Effector CD4-positive, alpha-beta T cell (primary cell): Measurements from ENCODE around the gene MORC3.
A peak's percentile ranks its signal among the peaks of the same experiment; 100 is the strongest.
"Not testable (repeated sequence)": the region's sequence is repeated elsewhere in the genome, so short reads cannot be mapped to it uniquely, and the experiment has no call there.

Source experiments
- DNase-seq: peaks from one replicate; pipeline ENCODE4 v3.0.0-alpha.2; 2020

Gene MORC3

DNA sequence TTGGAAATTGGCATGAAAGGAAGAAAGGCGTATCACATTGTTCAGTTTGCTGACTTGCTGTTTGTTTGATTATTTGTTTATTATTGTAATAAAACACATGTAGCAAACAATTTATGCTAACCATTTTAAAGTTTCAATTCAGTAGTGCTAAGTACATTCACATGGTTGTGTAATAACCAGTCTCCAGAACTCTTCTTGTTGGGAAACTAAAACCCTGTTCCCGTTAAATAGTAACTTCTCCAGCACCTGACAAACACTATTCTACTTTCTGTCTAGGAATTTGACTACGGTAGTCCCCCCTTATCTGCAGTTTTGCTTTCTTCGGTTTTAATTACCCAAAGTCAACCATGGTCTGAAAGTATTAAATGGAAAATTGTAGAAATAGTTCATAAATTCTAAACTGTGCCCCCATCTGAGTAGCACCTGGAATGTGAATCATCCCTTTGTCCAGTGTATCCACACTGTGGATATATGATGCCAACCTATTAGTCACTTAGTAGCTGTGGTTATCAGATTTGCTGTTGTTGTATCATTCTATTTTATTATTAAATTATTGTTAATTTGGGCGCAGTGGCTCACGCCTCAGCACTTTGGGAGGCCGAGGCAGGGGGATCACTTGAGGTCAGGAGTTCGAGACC, 5.5 kb downstream of the MORC3 start:
- DNase-seq: no peak

DNA sequence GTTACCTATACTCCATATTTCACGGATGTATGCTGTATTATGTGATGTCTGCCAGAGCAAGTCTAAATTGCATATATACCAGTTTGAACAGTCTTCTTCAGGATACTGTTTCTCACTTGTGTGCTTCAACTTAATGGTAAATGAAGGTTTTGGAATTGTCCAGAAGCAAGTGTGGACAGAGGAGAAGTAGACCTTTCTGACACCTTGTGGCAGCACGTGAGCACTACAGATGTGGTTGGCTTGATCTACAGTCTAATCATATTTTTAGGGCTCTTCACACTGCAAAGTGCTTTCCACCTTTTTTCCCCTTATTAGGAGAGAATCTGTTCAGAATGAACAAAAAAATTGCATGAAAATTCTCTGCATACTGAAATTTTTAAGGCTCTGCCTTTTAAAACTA, 10.9 kb downstream of the MORC3 start:
- DNase-seq: peak; percentile 27

DNA sequence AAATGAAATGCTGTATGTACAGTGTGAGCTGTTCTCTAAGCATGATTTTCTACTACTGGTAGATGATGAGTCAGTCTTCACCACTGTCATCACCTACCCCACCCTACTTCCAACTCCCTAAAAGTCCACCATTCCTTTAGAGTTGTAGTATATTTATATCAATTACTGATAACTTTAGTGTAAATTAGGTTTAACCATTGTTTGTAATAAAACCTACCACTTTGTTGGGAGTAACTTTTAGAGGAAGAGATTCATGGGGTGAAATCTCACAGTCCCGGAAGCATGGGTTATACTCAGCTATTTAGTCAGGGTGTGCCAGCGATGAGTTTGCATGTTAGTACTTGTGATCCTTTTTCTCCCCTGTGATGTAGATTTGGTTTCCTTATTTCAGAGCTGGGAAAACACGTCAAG, 17.1 kb downstream of the MORC3 start:
- DNase-seq: no peak

DNA sequence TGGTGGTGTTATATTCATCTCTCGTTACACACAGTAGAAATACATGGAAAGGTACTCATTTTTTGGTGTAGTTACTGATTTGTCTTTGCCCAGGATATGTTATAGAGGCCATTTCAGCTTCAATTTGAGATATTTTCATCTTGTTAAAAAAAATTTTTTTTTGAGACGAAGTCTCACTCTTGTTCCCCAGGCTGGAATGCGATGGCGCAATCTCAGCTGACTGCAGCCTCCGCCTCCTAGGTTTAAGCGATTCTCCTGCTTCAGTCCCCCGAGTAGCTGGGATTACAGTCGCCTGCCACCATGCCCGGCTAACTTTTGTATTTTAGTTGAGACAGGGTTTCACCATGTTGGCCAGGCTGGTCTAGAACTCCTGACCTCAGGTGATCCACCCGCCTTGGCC, 19.0 kb downstream of the MORC3 start:
- no peak for DNase-seq

DNA sequence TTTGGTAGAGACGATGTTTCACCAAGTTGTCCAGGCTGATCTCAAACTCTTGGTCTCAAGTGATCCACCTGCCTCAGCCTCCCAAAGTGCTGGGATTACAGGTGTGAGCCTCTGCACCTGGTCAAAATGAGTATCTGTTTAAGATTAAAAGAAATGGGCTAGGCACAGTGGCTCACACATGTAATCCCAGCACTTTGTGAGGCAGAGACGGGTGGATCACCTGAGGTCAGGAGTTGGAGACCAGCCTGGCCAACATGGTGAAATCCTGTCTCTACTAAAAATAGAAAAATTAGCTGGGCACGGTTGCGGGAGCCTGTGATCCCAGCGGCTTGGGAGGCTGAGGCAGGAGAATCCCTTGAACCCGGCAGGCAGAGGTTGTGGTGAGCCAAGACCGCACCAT, 22.6 kb downstream of the MORC3 start:
- DNase-seq: not testable (repeated sequence)

DNA sequence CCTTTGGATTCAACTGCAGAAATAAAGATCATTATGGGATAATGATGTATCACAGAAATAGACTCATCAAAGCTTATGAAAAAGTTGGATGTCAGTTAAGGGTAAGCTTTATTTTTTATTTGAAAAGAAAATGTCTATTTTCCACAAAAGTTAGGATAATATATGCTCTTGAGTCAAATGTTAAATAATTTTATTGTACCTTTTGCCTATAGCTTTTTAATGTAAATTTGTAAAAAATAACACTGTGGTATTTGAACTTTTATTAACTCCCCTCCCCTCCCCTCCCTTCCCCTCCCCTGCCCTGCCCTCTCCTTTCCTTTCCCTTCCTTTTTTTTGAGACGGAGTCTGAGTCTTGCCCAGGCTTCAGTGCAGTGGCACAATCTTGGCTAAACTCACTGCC, 24.9 kb downstream of the MORC3 start:
- DNase-seq: no peak

DNA sequence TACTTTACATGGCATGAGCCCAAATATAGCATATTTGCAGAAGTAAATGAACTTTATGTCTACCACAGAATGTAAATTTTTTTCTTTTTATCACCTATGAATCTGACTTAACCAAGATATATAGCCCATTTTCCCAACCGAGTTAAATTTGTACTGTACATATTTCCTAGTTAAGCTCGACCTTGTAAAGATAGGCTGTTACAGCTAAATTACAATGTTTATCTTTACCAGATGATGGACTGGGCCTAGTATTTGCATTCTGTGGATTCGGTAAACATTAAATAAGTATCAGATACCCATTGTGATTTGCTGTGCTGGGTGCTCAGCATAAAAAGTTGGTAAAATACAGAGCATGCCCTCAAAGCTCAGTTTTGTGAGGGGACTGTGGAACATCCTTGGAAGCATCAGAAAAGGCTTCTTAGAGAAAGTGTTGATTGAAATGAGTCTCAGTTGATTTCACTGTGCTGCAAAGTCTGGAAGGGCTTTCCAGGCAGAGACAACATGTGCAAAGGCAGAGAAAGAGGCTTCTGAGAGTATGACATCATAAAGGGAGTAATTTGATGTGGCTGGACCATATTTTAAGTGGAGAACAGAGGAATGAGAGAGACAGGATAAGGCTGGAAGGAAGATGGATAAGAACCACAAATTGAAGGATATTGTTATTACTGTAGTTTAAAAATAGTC, 27.4 kb downstream of the MORC3 start:
- DNase-seq: no peak

DNA sequence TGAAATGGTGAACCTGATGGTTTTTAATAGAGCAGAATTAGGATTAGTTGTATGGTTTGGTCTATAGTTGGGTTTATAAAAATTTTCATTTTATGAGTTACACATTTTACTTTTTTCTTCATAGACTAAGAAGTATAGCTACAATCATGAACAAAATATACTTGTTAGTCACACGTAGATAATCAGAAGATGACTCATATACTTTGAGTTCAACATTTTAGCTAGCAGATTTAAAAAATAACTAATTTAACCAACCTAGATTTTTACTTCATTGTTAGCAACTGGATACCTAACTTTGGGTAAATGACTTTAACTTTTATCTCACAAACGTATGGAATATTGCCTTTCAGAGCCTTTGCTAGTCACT, 27.9 kb downstream of the MORC3 start:
- no peak for DNase-seq

DNA sequence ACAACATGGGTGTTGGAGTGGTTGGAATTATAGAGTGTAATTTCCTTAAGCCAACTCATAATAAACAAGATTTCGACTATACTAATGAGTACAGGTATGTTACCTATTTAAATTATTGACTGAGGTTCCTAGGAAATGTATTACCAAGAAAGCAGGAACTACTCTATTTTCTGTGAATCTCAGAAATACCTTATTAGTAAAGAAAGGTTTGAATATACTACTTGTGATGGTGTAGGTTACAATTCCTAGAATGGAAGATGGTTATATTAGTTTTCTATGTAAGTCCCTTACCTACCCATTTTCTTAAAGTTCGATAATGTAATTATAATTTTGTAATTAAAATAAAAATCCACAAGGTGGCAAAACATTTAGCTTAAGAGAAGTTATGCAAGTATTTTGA, 29.3 kb downstream of the MORC3 start:
- no peak for DNase-seq

DNA sequence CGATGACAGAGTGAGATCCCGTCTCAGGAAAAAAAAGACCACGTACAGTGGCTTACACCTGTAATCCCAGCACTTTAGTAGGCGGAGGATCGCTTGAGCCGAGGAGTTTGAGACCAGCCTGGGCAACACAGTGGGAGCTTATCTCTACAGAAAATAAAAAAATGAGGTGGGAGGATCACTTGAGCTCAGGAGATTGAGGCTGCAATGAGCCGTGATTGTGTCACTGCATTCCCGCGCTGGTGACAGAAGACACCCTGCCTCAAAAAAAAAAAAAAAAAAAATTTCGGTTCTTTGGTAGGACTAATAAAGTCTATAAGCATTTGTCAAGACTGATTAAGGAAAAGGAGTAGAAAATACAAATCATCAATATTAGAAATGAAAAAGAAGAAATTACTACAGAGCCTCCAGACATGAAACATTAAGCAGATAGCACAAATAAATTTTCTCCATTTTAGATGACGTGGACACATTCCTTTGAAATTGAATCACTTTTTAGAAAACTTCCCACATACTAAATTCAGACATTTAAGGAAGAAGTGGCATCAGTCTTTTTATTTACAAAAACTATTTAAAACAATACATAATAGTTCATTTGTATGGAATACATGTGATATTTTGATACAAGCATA, 30.4 kb downstream of the MORC3 start:
- DNase-seq: no peak

DNA sequence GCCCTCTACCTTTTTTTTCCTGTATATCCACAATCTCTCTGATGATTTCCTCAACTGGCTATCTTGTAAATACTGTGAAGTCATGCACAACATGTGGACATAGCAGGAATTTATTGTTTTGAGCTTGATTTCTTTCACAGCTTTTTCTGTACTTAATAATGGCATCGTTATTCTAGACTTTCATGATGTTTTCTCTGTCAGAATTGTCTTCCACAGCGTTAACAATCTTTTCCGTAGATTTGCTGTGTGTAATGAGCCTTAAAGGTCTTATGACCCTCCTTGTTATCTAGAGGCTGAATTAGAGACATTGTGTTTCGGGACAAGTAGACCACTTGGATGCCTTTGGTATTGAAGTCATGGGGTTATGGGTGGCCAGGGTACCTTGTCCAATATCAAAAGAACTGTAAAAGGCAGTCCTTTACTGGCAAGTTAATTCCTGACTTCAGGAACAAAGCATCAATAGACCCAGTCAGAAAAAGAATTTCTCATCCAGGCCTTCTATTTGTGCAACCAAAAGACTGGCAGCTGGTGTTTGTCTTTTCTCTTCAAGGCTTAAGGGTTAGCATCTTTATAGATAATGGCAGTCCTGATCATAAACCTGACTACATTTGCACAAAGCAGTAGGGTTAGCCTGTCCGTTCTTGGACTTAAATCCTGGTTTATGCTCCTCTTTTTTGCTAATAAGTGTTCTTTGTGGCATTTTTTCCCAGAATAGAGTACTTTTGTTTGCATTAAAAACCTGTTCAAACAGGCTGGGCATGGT, 35.1 kb downstream of the MORC3 start:
- no peak for DNase-seq

DNA sequence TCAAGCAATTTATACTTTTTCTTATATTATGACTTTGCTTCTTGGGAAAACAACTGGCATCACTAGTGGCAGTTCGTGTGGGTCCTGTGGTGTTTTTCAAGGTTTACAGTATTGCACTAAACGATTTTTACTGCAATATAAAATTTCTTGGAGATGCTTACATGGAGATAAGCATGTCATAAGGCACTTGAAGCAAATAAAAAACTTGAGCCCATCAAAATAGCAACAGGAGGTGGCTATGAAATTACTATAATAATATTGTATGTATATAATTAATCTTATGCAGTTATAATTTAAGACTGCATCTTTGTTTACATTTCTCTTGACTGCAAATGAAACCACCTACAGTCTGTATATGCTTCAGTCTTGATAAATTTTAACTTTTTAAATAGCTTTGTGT, 35.9 kb downstream of the MORC3 start:
- no peak for DNase-seq

DNA sequence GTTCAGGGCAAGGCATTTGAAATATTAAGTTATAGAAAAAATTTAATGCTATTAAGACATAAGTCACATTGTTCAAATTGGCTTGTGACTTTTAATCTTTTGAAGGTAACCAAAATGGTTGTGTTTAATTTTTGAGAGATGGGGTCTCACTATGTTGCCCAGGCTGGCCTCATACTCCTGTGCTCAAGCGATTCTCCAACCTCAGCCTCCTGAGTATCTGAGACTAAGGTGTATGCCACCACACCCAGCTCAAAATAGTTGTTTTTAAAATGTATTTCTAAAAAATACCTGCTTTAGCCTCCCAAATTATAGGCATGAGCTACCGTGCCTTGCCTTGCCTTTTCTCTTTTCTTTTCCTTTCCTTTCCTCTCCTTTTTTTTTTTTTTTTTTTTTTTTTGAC, 39.2 kb downstream of the MORC3 start:
- DNase-seq: no peak

DNA sequence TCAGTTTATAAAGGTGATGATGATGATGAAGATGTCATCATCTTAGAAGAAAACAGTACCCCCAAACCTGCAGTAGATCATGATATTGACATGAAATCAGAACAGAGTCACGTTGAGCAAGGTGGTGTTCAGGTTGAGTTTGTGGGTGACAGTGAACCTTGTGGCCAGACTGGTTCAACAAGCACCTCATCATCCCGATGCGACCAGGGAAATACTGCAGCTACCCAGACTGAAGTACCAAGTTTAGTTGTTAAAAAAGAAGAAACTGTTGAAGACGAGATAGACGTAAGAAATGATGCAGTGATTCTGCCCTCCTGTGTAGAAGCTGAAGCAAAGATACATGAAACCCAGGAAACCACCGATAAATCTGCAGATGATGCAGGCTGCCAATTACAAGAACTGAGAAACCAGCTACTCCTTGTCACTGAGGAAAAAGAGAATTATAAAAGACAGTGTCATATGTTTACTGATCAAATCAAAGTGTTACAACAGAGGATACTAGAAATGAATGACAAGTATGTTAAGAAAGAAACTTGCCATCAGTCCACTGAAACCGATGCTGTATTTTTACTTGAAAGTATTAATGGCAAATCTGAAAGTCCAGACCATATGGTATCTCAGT, 49.2 kb downstream of the MORC3 start:
- DNase-seq: no peak

DNA sequence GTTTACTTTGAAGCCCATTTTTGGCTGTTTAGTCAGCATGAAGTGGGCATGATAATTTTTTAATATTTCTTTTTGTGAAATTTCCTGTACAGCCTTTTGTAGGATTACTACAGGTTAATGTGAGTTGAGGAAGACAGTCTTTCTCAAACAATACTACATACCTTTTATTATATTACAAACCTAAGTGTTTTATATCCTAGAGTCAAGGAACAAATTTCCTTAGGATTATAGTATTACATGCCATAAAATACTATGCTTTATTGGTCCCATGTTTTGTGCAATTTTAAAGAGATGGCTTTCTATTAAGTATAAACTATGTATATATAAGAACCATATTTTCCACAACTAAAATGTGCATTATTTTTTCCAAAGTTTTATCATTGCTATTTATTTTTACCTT, 56.0 kb downstream of the MORC3 start:
- DNase-seq: no peak

DNA sequence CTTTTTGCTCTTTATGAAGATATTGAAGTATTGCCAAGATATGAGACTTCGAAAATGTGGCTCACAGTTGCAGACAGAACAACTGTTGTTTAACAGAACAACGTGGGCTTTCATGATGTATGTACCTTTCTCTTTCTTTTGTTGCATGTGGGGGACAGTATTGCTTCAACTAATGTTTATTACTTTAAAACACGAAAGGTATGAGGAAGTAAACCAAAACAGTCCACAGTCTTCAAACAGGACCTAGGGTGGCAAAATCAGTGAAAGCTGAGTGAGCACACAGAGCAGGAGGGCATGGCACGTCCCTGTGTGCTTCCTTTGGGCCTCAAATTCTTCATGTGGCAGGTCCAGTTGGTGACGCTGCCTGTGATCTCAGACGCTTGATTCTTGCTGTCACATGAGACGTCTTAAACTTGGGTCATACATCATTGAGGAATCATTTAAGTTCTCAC, 57.4 kb downstream of the MORC3 start:
- no peak for DNase-seq

DNA sequence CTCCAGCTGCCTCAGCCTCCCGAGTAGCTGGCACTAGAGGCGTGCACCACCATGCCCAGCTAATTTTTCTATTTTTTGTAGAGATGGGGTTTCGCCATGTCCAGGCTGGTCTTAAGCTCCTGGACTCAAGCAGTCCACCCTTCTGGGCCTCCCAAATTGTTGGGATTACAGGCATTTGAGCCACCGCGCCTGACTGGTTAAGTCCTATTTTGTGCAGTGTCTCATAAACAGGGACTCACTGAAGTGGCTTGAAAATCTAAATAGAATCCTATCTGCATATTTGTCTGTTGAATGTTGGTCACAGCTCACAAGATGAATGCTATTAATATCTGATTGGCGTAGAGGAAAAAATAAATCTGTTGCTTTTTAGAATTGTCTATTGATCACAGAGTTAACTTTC, 59.3 kb downstream of the MORC3 start:
- DNase-seq: no peak

DNA sequence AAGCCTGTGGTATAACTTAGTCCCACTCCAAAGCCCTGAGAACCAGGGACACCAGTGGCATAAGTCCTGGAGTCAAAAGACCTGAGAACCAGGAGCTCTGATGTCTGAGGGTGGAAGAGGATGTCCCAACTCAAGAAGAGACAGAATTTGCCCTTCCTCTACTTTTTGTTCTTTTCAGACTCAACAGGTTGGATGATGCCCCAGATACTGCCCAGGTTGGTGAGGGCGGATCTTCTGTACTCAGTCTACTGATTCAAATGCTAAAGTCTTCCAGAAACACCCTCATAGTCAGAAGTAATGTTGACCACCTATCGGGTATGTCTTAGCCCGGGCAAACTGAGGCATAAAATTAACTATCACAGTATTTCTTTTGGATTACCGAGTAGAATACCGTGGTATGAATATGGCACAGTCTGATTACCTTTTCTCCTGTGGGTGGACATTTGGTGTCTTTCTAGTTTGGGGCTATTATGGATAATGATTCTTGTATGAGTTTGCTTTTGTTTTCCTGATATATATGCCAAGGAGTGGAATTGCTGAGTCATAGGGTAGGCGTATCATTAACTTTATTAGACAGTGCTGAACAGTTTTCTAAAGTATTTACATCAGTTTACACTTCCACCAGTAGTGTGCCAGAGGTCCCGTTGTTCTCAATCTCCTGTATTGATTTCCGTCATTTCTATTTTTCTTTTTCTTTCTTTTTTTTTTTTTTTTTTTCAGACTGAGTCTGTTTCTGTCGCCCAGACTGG, 62.0 kb downstream of the MORC3 start:
- DNase-seq: no peak

DNA sequence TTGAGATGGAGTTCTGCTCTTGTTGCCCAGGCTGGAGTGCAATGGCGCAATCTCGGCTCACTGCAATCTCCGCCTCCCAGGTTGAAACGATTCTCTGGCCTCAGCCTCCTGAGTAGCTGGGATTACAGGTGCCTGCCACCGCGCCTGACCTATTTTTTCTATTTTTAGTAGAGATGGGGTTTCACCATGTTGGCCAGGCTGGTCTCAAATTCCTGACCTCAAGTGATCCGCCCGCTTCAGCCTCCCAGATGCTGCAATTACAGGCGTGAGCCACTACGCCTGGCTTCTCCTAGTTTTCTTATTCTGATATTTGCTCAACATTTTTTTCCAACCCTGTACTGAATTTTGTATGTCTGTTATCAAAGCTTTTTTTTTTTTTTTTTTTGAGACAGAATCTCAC, 62.7 kb downstream of the MORC3 start:
- DNase-seq: not testable (repeated sequence)

DNA sequence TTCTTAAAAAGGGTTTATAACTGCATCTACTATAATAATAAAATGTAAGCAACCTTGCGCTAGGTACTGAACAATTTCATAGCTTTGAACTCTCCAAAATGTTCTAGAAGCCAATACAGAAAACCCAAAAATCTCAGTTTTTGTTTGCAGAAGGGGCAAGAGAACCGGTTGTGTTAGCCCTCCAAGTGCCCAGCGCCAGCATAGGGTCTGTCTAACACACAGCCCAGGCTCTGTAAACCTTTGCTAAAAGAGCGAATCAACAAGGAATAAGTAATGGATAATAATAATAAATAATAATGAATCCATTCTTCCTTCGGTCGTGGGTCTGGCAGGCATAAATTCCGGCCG, 64.9 kb downstream of the MORC3 start:
- DNase-seq: no peak

DNA sequence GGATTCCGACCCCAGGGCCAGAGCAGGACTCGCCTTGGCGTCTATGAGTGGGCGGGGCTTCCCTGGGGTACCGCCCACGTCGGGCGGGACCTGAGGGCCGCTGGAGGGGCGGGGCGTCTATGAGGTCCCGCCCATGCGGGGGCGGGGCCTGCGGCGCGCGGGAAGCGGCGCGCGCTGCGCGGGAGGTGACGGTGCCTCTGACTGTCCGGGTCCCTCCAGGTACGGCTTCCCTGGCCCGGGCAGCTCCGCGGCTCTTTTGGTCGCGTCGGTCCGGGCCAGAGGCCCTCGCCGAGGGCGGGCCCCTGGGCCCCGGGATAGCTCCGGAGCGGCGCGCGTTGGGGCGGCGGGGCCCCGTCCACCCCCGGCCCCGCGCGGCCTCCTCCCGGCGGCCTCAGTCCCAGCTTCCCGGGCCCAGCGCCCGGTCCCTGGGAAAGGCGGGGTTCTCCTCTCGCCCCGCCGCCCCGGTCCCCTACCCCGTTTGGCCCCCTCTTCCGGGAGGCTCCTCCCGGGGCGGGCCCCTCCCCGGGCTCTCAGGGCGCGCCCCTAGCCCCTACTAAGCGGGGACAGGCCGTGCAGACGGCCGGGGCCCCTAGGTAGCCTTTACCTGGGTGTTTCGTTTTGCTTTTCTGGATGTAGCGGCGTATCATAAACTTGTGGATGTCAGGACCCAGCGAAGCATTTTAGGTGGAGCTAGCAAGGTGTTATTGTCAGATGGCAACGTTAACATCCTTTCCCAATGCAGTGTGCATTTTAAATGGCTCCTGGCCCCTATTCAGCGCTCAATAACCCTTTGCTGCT, 65.4 kb downstream of the MORC3 start, which contains the start of gene CHAF1B:
CHAF1B (plus strand) TSS at position 160 of the 798 bp plus-strand sequence. CDS start 745 bp downstream, outside the sequence.
- peak; percentile 70 for DNase-seq
